KOPT-K1 (cell line): Measurements from ENCODE around the gene TMEM191C.

Experiments used
- H3K27ac ChIP-seq: fragments of 200-600 bp; sonication (generic); 2 replicates; pipeline ENCODE4 v1.5.1; 2016; ENCODE audit warnings: antibody characterized with exemption, mild to moderate bottlenecking, low read depth, low read length; ENCODE audit not compliant: poor library complexity, severe bottlenecking
- H3K36me3 ChIP-seq: fragments of 200-600 bp; sonication (generic); 2 replicates; pipeline ENCODE4 v1.5.1; 2017; ENCODE audit warnings: antibody characterized with exemption, mild to moderate bottlenecking, low read length, moderate library complexity; ENCODE audit not compliant: insufficient read depth
- H3K9me3 ChIP-seq: fragments of 200-600 bp; sonication (generic); 2 replicates; pipeline ENCODE4 v1.5.1; 2017; ENCODE audit warnings: antibody characterized with exemption, low read length, mild to moderate bottlenecking; ENCODE audit not compliant: insufficient read depth, poor library complexity, severe bottlenecking

Gene TMEM191C

DNA sequence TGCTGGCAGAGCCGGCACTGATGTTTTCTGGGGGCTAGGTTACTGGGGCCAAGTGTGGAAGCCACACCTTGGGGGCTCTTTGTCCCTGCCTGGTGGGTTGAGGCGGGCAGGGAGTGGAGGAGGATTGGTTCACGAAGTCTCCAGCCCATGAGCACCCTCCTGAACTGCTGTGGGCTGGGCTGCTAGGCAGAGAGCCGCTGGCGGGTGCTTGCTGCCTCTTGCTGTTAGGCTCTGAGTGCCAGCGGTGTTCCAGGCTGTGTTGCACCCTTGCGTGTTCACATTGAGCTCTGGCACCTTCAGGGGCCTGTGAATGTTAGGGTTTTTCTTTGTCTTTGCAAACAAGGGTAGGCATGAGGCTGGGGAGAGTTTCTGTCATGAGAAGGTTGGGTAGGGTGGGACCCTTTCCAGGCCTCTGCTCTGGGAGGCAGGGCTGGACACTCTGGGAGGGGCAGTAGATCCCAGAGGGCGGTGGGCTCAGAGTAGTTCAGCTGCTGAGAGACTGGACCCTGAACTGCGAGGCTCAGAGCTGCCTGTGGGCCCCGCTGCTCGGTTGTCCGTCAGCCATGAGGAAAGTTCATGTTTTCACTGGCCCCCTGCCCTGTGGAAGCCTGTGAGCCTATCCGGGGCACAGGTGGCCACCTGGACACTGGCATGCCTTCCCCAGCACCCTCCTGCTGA, 24.0 kb upstream of the TMEM191C start:
- Histone ChIP-seq H3K36me3 (peaks cover 42% of the 10 kb centered on the region), H3K9me3 (no peaks in the 10 kb centered on the region), H3K27ac (no peak overlapping the region)

DNA sequence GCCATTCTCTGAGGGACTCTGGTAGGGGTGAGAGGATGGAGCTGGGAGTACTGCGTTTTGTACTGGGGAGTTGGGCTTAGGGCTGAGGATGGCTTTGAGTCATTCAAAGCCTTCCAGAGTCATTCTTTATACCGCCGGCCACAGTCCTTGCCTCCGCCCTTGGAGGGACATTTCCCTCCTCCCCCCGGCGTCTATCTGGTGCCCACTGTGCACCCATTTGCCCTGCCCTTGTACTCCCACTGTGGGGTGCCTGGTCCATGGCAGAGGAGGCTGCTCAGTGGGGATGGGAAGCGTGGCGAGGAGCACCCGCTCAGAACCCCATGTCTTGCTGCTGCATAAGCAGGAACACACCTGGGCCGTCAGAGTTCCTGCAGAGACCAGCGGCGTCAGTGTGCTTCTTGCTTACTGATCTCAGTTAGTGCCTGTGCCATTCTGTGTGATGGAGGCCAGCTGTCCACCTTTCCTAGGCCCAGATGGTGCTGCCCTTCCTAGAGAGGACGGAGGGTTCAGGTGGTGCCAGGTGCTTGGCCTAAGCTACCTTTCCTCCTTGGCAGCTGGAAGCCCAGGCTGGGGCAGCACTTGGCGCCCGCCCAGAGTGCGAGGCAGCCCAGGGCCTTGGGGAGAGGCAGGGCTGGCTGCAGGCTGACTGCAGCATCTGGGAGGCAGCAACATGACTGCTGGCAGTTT, 23.3 kb upstream of the TMEM191C start:
- Histone ChIP-seq H3K9me3 (no peaks in the 10 kb centered on the region), H3K36me3 (peaks cover 45% of the 10 kb centered on the region), H3K27ac (no peak overlapping the region)

DNA sequence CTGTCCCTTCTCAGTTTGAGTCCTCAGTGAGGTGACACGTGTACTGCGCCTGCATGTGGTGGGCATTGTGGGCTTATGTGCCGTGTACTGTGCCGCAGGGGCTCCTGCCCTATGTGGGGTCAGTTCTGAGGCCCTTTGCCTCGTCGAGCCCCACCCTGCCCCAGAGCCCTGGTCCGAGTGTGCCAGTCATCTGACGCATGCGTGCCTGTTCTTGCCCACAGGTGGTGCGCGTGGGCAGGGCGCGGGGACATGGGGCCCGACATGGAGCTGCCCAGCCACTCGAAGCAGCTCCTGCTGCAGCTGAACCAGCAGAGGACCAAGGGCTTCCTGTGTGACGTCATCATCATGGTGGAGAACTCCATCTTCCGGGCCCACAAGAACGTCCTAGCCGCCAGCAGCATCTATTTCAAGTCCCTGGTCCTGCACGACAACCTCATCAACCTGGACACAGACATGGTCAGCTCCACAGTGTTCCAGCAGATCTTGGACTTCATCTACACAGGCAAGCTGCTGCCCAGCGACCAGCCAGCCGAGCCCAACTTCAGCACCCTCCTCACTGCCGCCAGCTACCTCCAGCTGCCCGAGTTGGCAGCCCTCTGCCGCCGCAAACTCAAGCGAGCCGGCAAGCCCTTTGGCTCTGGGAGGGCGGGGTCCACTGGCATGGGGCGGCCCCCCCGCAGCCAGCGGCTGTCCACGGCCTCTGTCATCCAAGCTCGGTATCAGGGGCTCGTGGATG, 22.3 kb upstream of the TMEM191C start:
- no peaks in the 10 kb centered on the region for H3K9me3 ChIP-seq
- H3K36me3 ChIP-seq: peaks cover 45% of the 10 kb centered on the region
- no peak overlapping the region for H3K27ac ChIP-seq

DNA sequence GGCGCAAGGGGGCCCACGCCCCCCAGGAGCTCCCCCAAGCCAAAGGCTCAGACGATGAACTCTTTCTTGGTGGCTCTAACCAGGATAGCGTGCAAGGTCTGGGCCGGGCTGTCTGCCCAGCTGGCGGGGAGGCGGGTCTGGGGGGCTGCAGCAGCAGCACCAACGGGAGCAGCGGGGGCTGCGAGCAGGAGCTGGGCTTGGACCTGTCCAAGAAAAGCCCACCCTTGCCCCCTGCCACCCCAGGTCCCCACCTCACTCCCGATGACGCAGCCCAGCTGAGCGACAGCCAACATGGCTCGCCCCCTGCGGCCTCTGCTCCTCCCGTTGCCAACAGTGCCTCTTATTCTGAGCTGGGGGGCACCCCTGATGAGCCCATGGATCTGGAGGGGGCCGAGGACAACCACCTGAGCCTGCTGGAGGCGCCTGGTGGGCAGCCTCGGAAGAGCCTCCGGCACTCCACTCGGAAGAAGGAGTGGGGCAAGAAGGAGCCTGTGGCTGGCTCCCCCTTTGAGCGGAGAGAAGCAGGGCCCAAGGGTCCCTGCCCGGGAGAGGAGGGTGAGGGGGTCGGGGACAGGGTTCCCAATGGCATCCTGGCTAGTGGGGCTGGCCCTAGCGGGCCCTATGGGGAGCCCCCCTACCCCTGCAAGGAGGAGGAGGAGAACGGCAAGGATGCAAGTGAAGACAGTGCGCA, 21.6 kb upstream of the TMEM191C start:
- H3K27ac ChIP-seq: no peak overlapping the region
- no peaks in the 10 kb centered on the region for H3K9me3 ChIP-seq
- H3K36me3 ChIP-seq: peaks cover 45% of the 10 kb centered on the region

DNA sequence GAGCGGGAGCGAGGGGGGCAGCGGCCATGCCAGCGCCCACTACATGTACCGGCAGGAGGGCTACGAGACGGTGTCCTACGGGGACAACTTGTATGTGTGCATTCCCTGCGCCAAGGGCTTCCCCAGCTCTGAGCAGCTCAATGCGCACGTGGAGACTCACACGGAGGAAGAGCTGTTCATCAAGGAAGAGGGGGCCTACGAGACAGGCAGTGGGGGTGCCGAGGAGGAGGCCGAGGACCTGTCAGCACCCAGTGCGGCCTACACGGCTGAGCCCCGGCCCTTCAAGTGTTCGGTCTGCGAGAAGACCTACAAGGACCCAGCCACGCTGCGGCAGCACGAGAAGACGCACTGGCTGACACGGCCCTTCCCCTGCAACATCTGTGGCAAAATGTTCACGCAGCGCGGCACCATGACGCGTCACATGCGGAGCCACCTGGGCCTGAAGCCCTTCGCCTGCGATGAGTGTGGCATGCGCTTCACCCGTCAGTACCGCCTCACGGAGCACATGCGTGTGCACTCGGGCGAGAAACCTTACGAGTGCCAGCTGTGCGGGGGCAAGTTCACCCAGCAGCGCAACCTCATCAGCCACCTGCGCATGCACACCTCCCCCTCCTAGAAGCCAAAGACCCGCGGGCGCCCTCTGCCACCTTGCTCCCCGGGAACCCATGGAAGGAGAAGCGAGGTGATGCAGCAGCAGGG, 20.9 kb upstream of the TMEM191C start:
- no peaks in the 10 kb centered on the region for H3K9me3 ChIP-seq
- H3K27ac ChIP-seq: no peak overlapping the region
- peaks cover 45% of the 10 kb centered on the region for H3K36me3 ChIP-seq

DNA sequence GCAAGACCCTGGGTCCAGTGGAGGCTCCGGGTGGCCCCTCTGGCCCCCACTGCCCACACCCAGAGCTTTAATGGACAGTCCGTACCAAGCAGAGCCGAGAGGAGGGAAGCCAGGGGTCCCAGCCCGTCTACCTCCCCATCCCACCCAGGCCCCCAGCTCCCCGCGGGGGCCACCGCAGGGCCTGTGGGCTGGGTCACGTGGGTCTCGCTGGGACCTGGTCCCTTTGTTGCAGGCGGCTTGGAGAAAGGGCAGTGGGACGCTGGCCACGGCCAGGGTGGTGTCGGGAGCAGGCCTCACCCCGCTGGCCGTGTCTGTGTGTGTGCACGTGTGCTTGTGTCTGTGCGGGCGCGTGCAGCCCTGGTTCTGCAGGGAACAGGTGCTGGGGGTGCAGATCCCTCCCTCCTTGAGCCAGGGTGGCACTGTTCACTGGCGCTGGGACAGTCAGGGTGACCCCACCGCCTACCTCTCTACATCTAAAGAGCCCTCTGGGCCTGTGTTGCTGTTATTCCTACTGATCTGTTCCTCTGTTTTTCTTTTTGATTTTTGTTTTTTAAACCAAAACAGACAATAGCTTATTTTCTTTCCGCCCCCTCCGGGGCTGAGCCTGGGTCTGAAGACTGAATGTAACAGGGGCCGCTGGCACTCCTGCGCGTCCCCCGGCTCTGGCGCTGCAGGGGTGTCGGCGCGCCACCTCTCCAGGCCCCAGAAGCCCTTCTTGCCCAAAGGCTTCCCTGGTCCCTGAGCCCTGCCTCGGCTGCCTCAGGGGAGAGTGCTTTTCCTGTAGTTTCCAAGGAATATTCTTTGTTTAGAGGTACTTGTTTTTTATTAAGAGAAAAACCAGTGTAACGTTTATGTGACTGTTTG, 20.1 kb upstream of the TMEM191C start:
- H3K27ac ChIP-seq: no peak overlapping the region
- no peaks in the 10 kb centered on the region for H3K9me3 ChIP-seq
- H3K36me3 ChIP-seq: peaks cover 45% of the 10 kb centered on the region

DNA sequence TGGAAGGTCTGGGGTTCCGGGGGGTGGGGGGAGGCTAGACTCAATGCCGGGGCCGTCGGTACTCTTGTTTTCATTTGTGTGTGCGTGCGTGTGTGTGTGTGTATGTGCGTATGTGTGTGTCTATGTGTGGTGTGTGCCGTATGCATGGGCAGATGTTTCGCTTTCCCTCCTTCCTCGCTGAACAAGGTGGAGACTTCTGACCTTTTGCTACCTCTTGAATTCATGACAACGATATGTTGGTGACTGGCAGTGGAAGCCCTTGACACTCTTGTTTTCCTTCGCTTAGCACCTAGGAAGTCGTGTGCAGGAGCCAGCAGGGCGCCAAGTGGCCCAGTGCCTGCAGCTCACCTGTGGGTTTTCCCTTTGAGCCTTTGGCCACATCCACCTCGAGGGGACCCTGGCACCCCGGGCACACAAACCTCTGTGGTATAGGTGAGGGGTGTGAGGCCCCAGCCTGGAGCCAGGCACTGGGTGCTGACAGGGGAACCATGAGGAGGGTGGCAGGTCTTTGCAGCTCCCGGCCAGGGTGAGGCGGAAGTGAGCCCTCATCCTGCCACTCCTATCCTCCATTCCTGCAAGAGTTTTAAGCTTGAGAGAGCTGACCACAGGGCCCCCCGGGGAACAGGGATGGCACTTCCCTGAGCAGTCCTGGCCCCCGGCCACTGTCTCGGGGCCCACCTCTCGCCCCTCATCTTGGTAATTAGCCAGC, 19.3 kb upstream of the TMEM191C start:
- peaks cover 45% of the 10 kb centered on the region for H3K36me3 ChIP-seq
- H3K9me3 ChIP-seq: no peaks in the 10 kb centered on the region
- H3K27ac ChIP-seq: no peak overlapping the region

DNA sequence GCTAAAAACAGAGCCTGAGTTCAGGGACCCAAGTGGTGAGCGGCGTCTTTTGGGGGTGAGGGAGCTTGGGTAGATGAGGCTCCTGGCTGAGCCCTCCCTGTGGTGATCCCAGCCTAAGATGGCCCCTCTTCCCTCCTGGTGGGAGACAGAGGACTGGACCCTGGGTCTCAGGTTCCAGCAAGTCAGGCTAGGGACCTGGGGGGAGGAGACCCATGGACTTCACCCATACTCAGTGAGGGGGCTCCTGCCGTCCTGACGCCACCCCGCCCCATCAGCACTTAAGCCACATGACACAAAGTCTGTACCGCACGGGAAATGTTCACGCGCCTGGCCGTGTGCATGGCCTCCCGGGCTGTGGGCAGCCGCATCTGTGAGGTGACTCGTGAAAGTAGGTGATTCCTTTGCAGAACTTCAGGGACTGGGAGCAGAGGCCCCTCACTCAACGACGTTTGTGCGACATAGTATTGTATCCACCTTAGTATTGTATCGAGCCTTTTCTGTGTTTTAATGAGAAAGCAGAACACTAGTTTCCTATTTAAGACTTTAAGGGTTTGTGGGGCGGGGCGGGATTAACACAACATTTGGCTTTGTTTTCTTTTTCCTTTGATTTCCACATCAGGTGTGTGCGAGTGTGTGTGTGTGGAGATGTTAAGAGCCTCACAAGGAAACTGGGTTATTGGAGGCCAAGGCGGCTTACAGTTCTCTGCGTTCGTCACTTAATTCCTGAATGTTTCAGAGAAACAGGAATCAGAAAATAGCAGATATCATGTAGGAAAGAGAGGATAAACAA, 18.4 kb upstream of the TMEM191C start:
- Histone ChIP-seq H3K9me3 (no peaks in the 10 kb centered on the region), H3K27ac (no peak overlapping the region), H3K36me3 (peaks cover 40% of the 10 kb centered on the region)

DNA sequence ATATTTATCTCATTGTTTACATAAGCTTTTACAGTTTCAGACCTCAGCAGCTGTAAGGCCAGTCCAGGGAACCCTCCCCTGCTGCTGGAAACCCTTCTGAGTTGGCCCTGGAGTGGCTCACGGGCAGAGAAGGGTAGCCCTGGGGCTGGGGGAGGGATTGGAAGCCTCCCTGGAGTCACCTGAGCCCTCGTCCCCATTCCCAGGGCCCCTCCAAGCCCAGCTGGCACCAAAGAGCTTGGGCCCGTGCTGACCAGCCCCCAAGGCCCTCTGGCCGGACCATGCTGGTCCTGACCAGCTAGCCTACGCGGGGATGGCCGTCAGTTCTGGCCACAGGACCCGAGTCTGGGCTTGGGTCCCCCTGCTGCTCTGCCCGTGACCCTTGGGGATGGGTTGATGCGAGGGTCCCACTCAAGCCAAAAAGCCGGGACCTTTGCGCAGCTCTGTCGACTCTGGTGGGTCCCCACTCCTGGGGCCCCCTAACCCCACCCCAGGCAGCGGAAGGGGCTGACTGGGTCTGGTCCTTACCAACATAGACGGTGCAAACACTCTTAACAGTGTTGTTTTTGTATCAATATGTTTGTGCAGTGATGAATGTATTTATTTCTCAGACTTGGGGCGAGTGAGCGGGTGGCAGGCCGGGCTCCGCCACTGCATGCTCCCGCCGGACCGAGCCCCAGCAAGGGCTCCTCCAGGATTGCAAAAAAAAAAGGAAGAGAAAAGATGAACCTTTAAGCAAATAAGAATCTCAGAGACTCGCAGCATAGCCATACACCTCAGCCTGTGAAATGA, 17.5 kb upstream of the TMEM191C start:
- Histone ChIP-seq H3K36me3 (peaks cover 36% of the 10 kb centered on the region), H3K27ac (no peak overlapping the region), H3K9me3 (no peaks in the 10 kb centered on the region)

DNA sequence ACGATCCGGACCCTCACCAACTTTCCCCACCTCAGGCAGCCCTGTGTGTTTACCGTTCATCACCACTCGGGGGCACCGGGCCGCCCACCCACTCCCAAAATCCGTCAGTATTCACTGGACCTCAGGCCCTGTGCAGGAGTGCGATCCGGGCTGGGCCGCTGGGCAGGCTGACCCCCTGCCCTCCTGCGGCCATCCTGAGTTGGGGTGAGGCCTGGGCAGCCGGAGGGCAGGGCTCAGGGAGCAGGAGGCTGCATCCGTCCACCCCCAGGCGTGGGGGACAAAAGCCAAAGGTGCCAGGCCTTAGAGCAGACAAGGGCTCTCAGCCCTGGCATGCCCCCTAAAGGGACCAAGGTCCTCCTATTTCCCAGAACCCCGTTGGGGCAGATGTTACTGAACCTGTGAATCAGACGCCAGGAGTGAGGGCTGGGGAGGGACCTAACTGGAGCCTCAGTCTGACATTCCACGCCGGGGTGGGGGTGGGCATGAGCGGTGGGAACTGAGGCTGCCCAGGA, 16.8 kb upstream of the TMEM191C start:
- peaks cover 29% of the 10 kb centered on the region for H3K36me3 ChIP-seq
- H3K9me3 ChIP-seq: no peaks in the 10 kb centered on the region
- no peak overlapping the region for H3K27ac ChIP-seq

DNA sequence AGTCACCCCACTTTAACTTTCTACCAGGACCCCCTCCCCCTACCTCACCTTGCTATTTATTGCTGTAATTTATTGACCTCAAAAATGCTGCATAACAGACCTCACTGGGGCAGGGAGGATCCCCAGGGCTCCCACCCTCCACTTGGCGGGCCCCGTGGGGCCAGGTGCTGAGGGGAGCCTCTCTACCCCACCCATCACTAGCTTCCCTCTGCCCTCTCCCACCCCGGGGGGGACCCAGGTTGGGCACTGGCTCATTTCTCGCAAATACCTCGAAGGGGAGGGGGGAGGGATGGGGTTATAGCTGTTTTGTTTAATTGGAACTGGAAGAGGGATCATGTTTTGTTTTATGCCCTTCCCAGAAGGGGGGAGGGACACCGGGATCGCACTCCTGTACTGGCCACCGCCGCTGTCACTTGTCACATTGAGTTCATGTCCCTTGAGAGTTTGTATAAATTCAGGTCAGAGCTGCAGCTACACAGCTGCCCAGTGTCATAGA, 16.3 kb upstream of the TMEM191C start:
- Histone ChIP-seq H3K36me3 (peaks cover 24% of the 10 kb centered on the region; the same call in 1 of the 2 replicates), H3K27ac (no peak overlapping the region), H3K9me3 (no peaks in the 10 kb centered on the region)
